Central memory CD8-positive, alpha-beta T cell (primary cell): ENCODE data around the gene EFHD1.
"Not testable (repeated sequence)": the region's sequence is repeated elsewhere in the genome, so short reads cannot be mapped to it uniquely, and the experiment has no call there.

Source experiments
- ATAC-seq: fragments of 150-1000 bp; cut with Tn5 transposase; replicated peaks from 2 replicates; pipeline ENCODE4 v1.10.0; 2022; ENCODE audit warnings: mild to moderate bottlenecking, moderate FRiP score, moderate number of reproducible peaks; ENCODE audit not compliant: poor library complexity, severe bottlenecking; ENCODE audit errors: extremely low read depth
- DNase-seq, 2 donors: peaks; one replicate each; pipeline ENCODE4 v3.0.0; 2021; ENCODE audit warnings: low spot score in 2 of 2
- H3K27ac Mint-ChIP-seq: one replicate; pipeline ENCODE4 v1.8.0; 2022; ENCODE audit warnings: low read depth, mild to moderate bottlenecking, moderate library complexity, mixed read lengths
- H3K27me3 Mint-ChIP-seq: one replicate; pipeline ENCODE4 v1.8.0; 2022; ENCODE audit warnings: mixed read lengths
- H3K36me3 Mint-ChIP-seq: one replicate; pipeline ENCODE4 v1.8.0; 2022; ENCODE audit warnings: mild to moderate bottlenecking, moderate library complexity, mixed read lengths; ENCODE audit not compliant: insufficient read depth
- H3K4me1 Mint-ChIP-seq: one replicate; pipeline ENCODE4 v1.8.0; 2022; ENCODE audit warnings: mixed read lengths
- H3K4me3 Mint-ChIP-seq: one replicate; pipeline ENCODE4 v1.8.0; 2022; ENCODE audit warnings: mild to moderate bottlenecking, moderate library complexity, mixed read lengths
- H3K9me3 Mint-ChIP-seq: one replicate; pipeline ENCODE4 v1.8.0; 2022; ENCODE audit warnings: mixed read lengths

EFHD1 gene

GRCh38 chr2:232667989-232668583 is 34.7 kb downstream of the EFHD1 start:
- no peak for ATAC-seq
- H3K27me3 Mint-ChIP-seq: peaks cover 17% of the 10 kb centered on the region
- H3K9me3 Mint-ChIP-seq: no peaks in the 10 kb centered on the region
- no peaks in the 10 kb centered on the region for H3K4me1 Mint-ChIP-seq
- H3K4me3 Mint-ChIP-seq: no peak overlapping the region
- H3K36me3 Mint-ChIP-seq: no peaks in the 10 kb centered on the region
- no peak overlapping the region for H3K27ac Mint-ChIP-seq
- DNase-seq: no peak

- DNase-seq (no peak), ATAC-seq (no peak)
- Mint-ChIP-seq H3K27ac (no peak overlapping the region), H3K4me3 (no peak overlapping the region), H3K36me3 (no peaks in the 10 kb centered on the region), H3K9me3 (no peaks in the 10 kb centered on the region), H3K27me3 (peaks cover 20% of the 10 kb centered on the region), H3K4me1 (no peaks in the 10 kb centered on the region)
Measured at GRCh38 chr2:232668805-232669444, 35.5 kb downstream of the EFHD1 start.

- Mint-ChIP-seq H3K27me3 (peaks cover 36% of the 10 kb centered on the region), H3K4me1 (peaks cover 7% of the 10 kb centered on the region), H3K27ac (no peak overlapping the region), H3K9me3 (no peaks in the 10 kb centered on the region), H3K36me3 (no peaks in the 10 kb centered on the region), H3K4me3 (no peak overlapping the region)
- ATAC-seq: no peak
- DNase-seq: no peak
Measured at GRCh38 chr2:232672588-232672987, 39.2 kb downstream of the EFHD1 start.

GRCh38 chr2:232674491-232674890 is 41.1 kb downstream of the EFHD1 start:
- Mint-ChIP-seq H3K27ac (no peak overlapping the region), H3K27me3 (peaks cover 41% of the 10 kb centered on the region)

GRCh38 chr2:232675381-232675780 is 42.0 kb downstream of the EFHD1 start:
- no peak overlapping the region for H3K4me3 Mint-ChIP-seq
- no peak for ATAC-seq
- no peak overlapping the region for H3K27ac Mint-ChIP-seq
- H3K36me3 Mint-ChIP-seq: no peaks in the 10 kb centered on the region
- no peak for DNase-seq
- peaks cover 7% of the 10 kb centered on the region for H3K4me1 Mint-ChIP-seq
- H3K9me3 Mint-ChIP-seq: no peaks in the 10 kb centered on the region
- H3K27me3 Mint-ChIP-seq: peaks cover 39% of the 10 kb centered on the region

More at GRCh38 chr2:232674491-232674890, 41.1 kb downstream of the EFHD1 start:
- DNase-seq: no peak
- Mint-ChIP-seq H3K4me1 (peaks cover 7% of the 10 kb centered on the region), H3K36me3 (no peaks in the 10 kb centered on the region), H3K9me3 (no peaks in the 10 kb centered on the region), H3K4me3 (no peak overlapping the region)
- ATAC-seq: no peak

GRCh38 chr2:232680006-232680405 is 46.6 kb downstream of the EFHD1 start:
- no peak overlapping the region for H3K4me3 Mint-ChIP-seq
- no peaks in the 10 kb centered on the region for H3K36me3 Mint-ChIP-seq
- H3K27ac Mint-ChIP-seq: no peak overlapping the region
- H3K27me3 Mint-ChIP-seq: peaks cover 40% of the 10 kb centered on the region
- no peak for ATAC-seq
- DNase-seq: no peak
- H3K9me3 Mint-ChIP-seq: no peaks in the 10 kb centered on the region
- H3K4me1 Mint-ChIP-seq: peaks cover 7% of the 10 kb centered on the region

GRCh38 chr2:232681527-232681926 is 48.1 kb downstream of the EFHD1 start:
- H3K9me3 Mint-ChIP-seq: no peaks in the 10 kb centered on the region
- no peak overlapping the region for H3K27ac Mint-ChIP-seq
- DNase-seq (no peak), ATAC-seq (no peak)
- peaks cover 35% of the 10 kb centered on the region for H3K27me3 Mint-ChIP-seq
- no peak overlapping the region for H3K4me3 Mint-ChIP-seq
- H3K36me3 Mint-ChIP-seq: no peaks in the 10 kb centered on the region
- H3K4me1 Mint-ChIP-seq: peaks cover 4% of the 10 kb centered on the region

GRCh38 chr2:232683368-232683767 is 50.0 kb downstream of the EFHD1 start:
- DNase-seq: no peak
- peaks cover 33% of the 10 kb centered on the region for H3K27me3 Mint-ChIP-seq
- H3K4me1 Mint-ChIP-seq: no peaks in the 10 kb centered on the region
- ATAC-seq: no peak
- H3K36me3 Mint-ChIP-seq: no peaks in the 10 kb centered on the region
- no peak overlapping the region for H3K27ac Mint-ChIP-seq
- H3K4me3 Mint-ChIP-seq: no peak overlapping the region
- H3K9me3 Mint-ChIP-seq: no peaks in the 10 kb centered on the region

- peaks cover 15% of the 10 kb centered on the region for H3K27me3 Mint-ChIP-seq
- ATAC-seq, H3K4me3 Mint-ChIP-seq, H3K36me3 Mint-ChIP-seq, H3K4me1 Mint-ChIP-seq, H3K9me3 Mint-ChIP-seq, H3K27ac Mint-ChIP-seq, DNase-seq: not testable (repeated sequence)
Measured at GRCh38 chr2:232685391-232685790, 52.0 kb downstream of the EFHD1 start.

- Mint-ChIP-seq H3K4me3 (no peak overlapping the region), H3K36me3 (no peaks in the 10 kb centered on the region), H3K27ac (no peak overlapping the region), H3K27me3 (peaks cover 2% of the 10 kb centered on the region), H3K4me1 (no peaks in the 10 kb centered on the region), H3K9me3 (no peaks in the 10 kb centered on the region)
- ATAC-seq (no peak), DNase-seq (no peak)
Measured at GRCh38 chr2:232687382-232688160, 54.2 kb downstream of the EFHD1 start.

- ATAC-seq (no peak), DNase-seq (no peak)
- Mint-ChIP-seq H3K36me3 (no peaks in the 10 kb centered on the region), H3K9me3 (no peaks in the 10 kb centered on the region), H3K27ac (no peak overlapping the region), H3K4me1 (no peaks in the 10 kb centered on the region), H3K27me3 (no peaks in the 10 kb centered on the region), H3K4me3 (no peak overlapping the region)
Measured at GRCh38 chr2:232688201-232688600, 54.8 kb downstream of the EFHD1 start.

GRCh38 chr2:232689152-232689910 is 55.9 kb downstream of the EFHD1 start:
- H3K4me1 Mint-ChIP-seq: no peaks in the 10 kb centered on the region
- DNase-seq (no peak), ATAC-seq (no peak)
- no peak overlapping the region for H3K4me3 Mint-ChIP-seq
- H3K27ac Mint-ChIP-seq: no peak overlapping the region
- no peaks in the 10 kb centered on the region for H3K36me3 Mint-ChIP-seq
- H3K27me3 Mint-ChIP-seq: no peaks in the 10 kb centered on the region
- H3K9me3 Mint-ChIP-seq: no peaks in the 10 kb centered on the region
